Gastrocnemius medialis (tissue), 4 donors: ENCODE data around the gene MYOM1.

Experiments used
- POLR2A ChIP-seq, 2 donors: fragments of 450-650 bp; IDR thresholded peaks; one replicate each; pipeline ENCODE4 v1.6.1; 2017; ENCODE audit warnings: antibody characterized with exemption in 2 of 2, mild to moderate bottlenecking in 2 of 2, moderate library complexity in 2 of 2
- TF ChIP-seq, protein P1 (sequence below), 5 experiments: fragments of 450-650 bp in 3 of 5; fragments of 200-600 bp in 2 of 5; sonication (generic) in 2 of 5; IDR thresholded peaks in 4 of 5; conservative IDR thresholded peaks in 1 of 5; 1 replicate in 4 of 5; 2 replicates in 1 of 5; pipeline ENCODE4 v1.5.1; 2016 to 2019; ENCODE audit warnings: antibody characterized with exemption in 5 of 5, mild to moderate bottlenecking in 3 of 5, moderate library complexity in 3 of 5

DNA sequence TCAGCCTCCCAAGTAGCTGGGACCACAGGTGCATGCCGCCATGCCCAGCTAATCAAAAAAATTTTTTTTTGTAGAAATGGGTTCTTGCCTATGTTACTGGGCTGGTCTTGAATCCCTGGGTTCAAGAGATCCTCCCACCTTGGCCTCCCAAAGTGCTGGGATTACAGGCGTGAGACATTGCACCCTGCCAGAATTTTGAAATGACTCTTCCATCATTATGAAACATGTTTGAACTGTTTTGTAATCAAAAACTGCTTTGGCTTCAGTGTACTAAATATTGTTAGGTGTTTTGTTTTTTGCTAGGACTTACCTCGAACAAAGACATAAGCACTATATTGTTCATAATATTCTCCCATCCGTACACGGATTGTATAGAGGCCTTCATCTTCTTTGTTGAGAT lies 55.8 kb downstream of the MYOM1 start:
- TF ChIP-seq, protein P1, sequence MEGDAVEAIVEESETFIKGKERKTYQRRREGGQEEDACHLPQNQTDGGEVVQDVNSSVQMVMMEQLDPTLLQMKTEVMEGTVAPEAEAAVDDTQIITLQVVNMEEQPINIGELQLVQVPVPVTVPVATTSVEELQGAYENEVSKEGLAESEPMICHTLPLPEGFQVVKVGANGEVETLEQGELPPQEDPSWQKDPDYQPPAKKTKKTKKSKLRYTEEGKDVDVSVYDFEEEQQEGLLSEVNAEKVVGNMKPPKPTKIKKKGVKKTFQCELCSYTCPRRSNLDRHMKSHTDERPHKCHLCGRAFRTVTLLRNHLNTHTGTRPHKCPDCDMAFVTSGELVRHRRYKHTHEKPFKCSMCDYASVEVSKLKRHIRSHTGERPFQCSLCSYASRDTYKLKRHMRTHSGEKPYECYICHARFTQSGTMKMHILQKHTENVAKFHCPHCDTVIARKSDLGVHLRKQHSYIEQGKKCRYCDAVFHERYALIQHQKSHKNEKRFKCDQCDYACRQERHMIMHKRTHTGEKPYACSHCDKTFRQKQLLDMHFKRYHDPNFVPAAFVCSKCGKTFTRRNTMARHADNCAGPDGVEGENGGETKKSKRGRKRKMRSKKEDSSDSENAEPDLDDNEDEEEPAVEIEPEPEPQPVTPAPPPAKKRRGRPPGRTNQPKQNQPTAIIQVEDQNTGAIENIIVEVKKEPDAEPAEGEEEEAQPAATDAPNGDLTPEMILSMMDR (IDR thresholded peaks at IDR 0.05 in 4 of 5, conservative IDR thresholded peaks at IDR 0.05 in 1 of 5): no peak
- TF ChIP-seq POLR2A (IDR thresholded peaks at IDR 0.05): no peak
